Esophagus squamous epithelium (tissue), 4 donors: ENCODE measurements around the gene DBN1.

ENCODE experiments used
- POLR2A ChIP-seq, 4 donors: fragments of 450-650 bp; IDR thresholded peaks; one replicate each; pipeline ENCODE4 v1.6.1; 2017; ENCODE audit warnings: antibody characterized with exemption in 4 of 4, mild to moderate bottlenecking in 4 of 4, moderate library complexity in 3 of 4
- TF ChIP-seq, protein P1 (sequence below), 6 experiments: fragments of 450-650 bp in 4 of 6; fragments of 200-600 bp in 2 of 6; sonication (generic) in 2 of 6; IDR thresholded peaks; one replicate each; pipeline ENCODE4 v1.5.1; 2016 to 2019; ENCODE audit warnings: antibody characterized with exemption in 6 of 6, mild to moderate bottlenecking in 4 of 6, moderate library complexity in 4 of 6

DNA sequence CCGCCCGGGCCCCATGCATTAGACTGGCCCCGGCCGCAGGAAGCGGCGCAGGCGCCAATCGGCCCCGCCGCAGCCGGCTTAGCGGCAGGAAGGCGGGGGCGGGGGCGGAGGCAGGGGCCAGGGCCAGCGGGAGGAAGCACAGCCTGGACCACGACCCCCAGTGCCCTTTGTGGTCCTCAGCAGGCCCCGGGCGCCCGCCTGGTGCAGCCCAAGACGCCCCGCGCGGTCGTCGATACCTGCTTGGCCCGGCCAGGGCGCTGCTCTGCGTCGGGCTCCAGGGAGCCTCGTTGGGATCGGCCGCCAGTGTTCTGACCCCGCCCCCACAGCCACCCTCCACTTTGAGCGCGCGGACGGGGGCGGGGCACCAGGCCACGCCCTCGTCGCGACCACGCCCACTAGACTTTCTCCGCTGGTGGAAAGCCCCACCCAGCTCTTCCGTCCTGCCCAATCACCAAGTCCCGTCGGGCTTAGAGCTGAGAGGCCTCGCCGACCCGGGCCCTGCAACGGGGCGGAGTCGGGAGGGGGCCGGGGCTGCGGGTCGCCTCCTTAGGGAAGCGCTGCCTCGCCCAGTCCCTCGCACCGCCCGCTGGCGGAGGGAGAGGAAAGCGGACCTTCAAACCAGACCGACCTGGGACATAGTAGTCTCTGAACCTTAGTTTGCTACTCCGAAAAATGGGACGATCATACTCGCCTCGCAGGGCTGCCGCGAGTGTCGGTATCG is 24.0 kb upstream of the DBN1 start, which contains the start of gene PDLIM7:
- TF ChIP-seq, protein P1, sequence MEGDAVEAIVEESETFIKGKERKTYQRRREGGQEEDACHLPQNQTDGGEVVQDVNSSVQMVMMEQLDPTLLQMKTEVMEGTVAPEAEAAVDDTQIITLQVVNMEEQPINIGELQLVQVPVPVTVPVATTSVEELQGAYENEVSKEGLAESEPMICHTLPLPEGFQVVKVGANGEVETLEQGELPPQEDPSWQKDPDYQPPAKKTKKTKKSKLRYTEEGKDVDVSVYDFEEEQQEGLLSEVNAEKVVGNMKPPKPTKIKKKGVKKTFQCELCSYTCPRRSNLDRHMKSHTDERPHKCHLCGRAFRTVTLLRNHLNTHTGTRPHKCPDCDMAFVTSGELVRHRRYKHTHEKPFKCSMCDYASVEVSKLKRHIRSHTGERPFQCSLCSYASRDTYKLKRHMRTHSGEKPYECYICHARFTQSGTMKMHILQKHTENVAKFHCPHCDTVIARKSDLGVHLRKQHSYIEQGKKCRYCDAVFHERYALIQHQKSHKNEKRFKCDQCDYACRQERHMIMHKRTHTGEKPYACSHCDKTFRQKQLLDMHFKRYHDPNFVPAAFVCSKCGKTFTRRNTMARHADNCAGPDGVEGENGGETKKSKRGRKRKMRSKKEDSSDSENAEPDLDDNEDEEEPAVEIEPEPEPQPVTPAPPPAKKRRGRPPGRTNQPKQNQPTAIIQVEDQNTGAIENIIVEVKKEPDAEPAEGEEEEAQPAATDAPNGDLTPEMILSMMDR (IDR thresholded peaks at IDR 0.05) = peak in 1 of 6 experiments; percentile 21
- TF ChIP-seq POLR2A (IDR thresholded peaks at IDR 0.05) = peak in 2 of 4 donors; percentile 94
